Measurements from ENCODE around the gene SERPINH1.

SERPINH1 gene

GRCh38 chr11:75586395-75586794 lies 24.3 kb downstream of the SERPINH1 start:
- no peak for TF ChIP-seq CTCF (IDR thresholded peaks at IDR 0.05; ENCODE audit: borderline replicate concordance, control extremely low read depth, extremely low read depth, insufficient read depth, missing control alignments)
- in situ Hi-C loops (cut with MboI; ENCODE audit: low sequenced_read_pairs, unreplicated experiment) = no loop called here
- no peak for DNase-seq (ENCODE audit: low spot score)

- in situ Hi-C loops (cut with MboI; ENCODE audit: low sequenced_read_pairs, unreplicated experiment) = no loop called here
- no peak for TF ChIP-seq CTCF (IDR thresholded peaks at IDR 0.05; ENCODE audit: borderline replicate concordance, control extremely low read depth, extremely low read depth, insufficient read depth, missing control alignments)
- DNase-seq (ENCODE audit: low spot score) = no peak
Observed at GRCh38 chr11:75588051-75588481, 26.0 kb downstream of the SERPINH1 start.

GRCh38 chr11:75589051-75589450 lies 27.0 kb downstream of the SERPINH1 start:
- no peak for TF ChIP-seq CTCF (IDR thresholded peaks at IDR 0.05; ENCODE audit: borderline replicate concordance, control extremely low read depth, extremely low read depth, insufficient read depth, missing control alignments)
- in situ Hi-C loops (cut with MboI; ENCODE audit: low sequenced_read_pairs, unreplicated experiment) = no loop called here
- DNase-seq (ENCODE audit: low spot score) = no peak

GRCh38 chr11:75589933-75590332 lies 27.9 kb downstream of the SERPINH1 start:
- in situ Hi-C loops (cut with MboI; ENCODE audit: low sequenced_read_pairs, unreplicated experiment) = no loop called here
- no peak for DNase-seq (ENCODE audit: low spot score)
- no peak for TF ChIP-seq CTCF (IDR thresholded peaks at IDR 0.05; ENCODE audit: borderline replicate concordance, control extremely low read depth, extremely low read depth, insufficient read depth, missing control alignments)

GRCh38 chr11:75591371-75591770 lies 29.3 kb downstream of the SERPINH1 start:
- DNase-seq (ENCODE audit: low spot score) = no peak
- TF ChIP-seq CTCF (IDR thresholded peaks at IDR 0.05; ENCODE audit: borderline replicate concordance, control extremely low read depth, extremely low read depth, insufficient read depth, missing control alignments) = no peak
- in situ Hi-C loops (cut with MboI; ENCODE audit: low sequenced_read_pairs, unreplicated experiment) = no loop called here

- in situ Hi-C loops (cut with MboI; ENCODE audit: low sequenced_read_pairs, unreplicated experiment) = no loop called here
- DNase-seq (ENCODE audit: low spot score) = no peak
- no peak for TF ChIP-seq CTCF (IDR thresholded peaks at IDR 0.05; ENCODE audit: borderline replicate concordance, control extremely low read depth, extremely low read depth, insufficient read depth, missing control alignments)
Observed at GRCh38 chr11:75591966-75592365, 29.9 kb downstream of the SERPINH1 start.

- TF ChIP-seq CTCF (IDR thresholded peaks at IDR 0.05; ENCODE audit: borderline replicate concordance, control extremely low read depth, extremely low read depth, insufficient read depth, missing control alignments) = no peak
- in situ Hi-C loops (cut with MboI; ENCODE audit: low sequenced_read_pairs, unreplicated experiment) = no loop called here
Observed at GRCh38 chr11:75592715-75593114, 30.7 kb downstream of the SERPINH1 start.

More at GRCh38 chr11:75592715-75593114, 30.7 kb downstream of the SERPINH1 start:
- no peak for DNase-seq (ENCODE audit: low spot score)
